GM12878 (cell line): ENCODE measurements around the gene HDGF. TPM values are rescaled to one million over a fixed set of nuclear protein-coding genes. Genes with fewer than 3 reads are reported as not detected.

ENCODE experiments used
- ATAC-seq: fragments of 200-7000 bp; cut with Tn5 transposase; 3 replicates; pipeline ENCODE4 v1.9.1; 2020; ENCODE audit warnings: mild to moderate bottlenecking, moderate library complexity
- BruUV-seq: library from RNA; stranded (reverse); fragments of 400-500 nt; replicated peaks from 2 replicates; lab custom pipeline; 2021; lab: Mats Ljungman, UMichigan
- CTCF ChIA-PET: fragments of 300-600 bp; sonication (Branson Sonifier 250); formaldehyde crosslinking; extraction: SDS; loops from one replicate; lab custom pipeline; 2021; ENCODE audit warnings: inconsistent platforms; lab: Yijun Ruan, JAX
- POLR2A ChIA-PET: fragments of 350-600 bp; formaldehyde crosslinking; extraction: SDS; loops from one replicate; lab custom pipeline; 2021; ENCODE audit warnings: inconsistent platforms; lab: Charles Lee
- RAD21 ChIA-PET: fragments of 300-600 bp; sonication (Branson Sonifier 250); formaldehyde crosslinking; loops from one replicate; lab custom pipeline; 2023; ENCODE audit warnings: antibody characterized with exemption; ENCODE audit not compliant: unreplicated experiment; lab: Charles Lee
- SMC1A ChIA-PET: fragments of 300-600 bp; sonication (Branson Sonifier 250); formaldehyde crosslinking; loops from one replicate; lab custom pipeline; 2023; ENCODE audit not compliant: unreplicated experiment, uncharacterized antibody; lab: Charles Lee
- DNase-seq: peaks from one replicate; pipeline ENCODE4 v3.0.0-alpha.2; 2011; ENCODE audit warnings: low read depth, low spot score
- FAIRE-seq: peaks from 3 replicates; lab custom pipeline; 2011; peaks lifted over from hg19 to GRCh38; lab: Jason Lieb, UNC
- H2AFZ ChIP-seq: 2 replicates; pipeline ENCODE4 v1.6.0; 2011; ENCODE audit warnings: low read depth, low read length, control low read depth; ENCODE audit not compliant: control insufficient read depth
- H3K27ac ChIP-seq: 2 replicates; pipeline ENCODE4 v1.5.1; 2011; ENCODE audit warnings: control low read depth; ENCODE audit not compliant: control insufficient read depth, insufficient read depth
- H3K27me3 ChIP-seq, 2 experiments: replicated peaks in 1 of 2; 2 replicates each; pipeline versions ENCODE4 v1.6.0 to v1.6.1; 2011; ENCODE audit warnings: low read length in 1 of 2; ENCODE audit not compliant: control insufficient read depth in 2 of 2, insufficient read depth in 2 of 2
- H3K36me3 ChIP-seq, 2 experiments: 2 replicates each; pipeline ENCODE4 v1.5.1; 2011; ENCODE audit warnings: low read length in 1 of 2; ENCODE audit not compliant: control insufficient read depth in 2 of 2, insufficient read depth in 2 of 2
- H3K4me1 ChIP-seq: 2 replicates; pipeline ENCODE4 v1.6.1; 2011; ENCODE audit warnings: mild to moderate bottlenecking, low read length, moderate library complexity, mixed read lengths; ENCODE audit not compliant: control insufficient read depth, insufficient read depth
- H3K4me2 ChIP-seq: 2 replicates; pipeline ENCODE4 v1.6.0; 2011; ENCODE audit warnings: control low read depth; ENCODE audit not compliant: control insufficient read depth, insufficient read depth
- H3K4me3 ChIP-seq: fragments of 200-600 bp; sonication (generic); 2 replicates; pipeline ENCODE4 v1.5.1; 2016
- H3K79me2 ChIP-seq: 2 replicates; pipeline ENCODE4 v1.6.0; 2011; ENCODE audit warnings: low read length; ENCODE audit not compliant: control insufficient read depth, insufficient read depth
- H3K9ac ChIP-seq: 2 replicates; pipeline ENCODE4 v1.8.0; 2011; ENCODE audit warnings: low read length, control low read depth, mixed read lengths; ENCODE audit not compliant: control insufficient read depth, insufficient read depth
- H3K9me3 ChIP-seq: replicated peaks from 3 replicates; pipeline ENCODE4 v1.5.1; 2011; ENCODE audit warnings: mild to moderate bottlenecking, low read length; ENCODE audit not compliant: control insufficient read depth, insufficient read depth
- H4K20me1 ChIP-seq: 2 replicates; pipeline ENCODE4 v1.6.0; 2011; ENCODE audit not compliant: control insufficient read depth, insufficient read depth
- DPF2 ChIP-seq: fragments of 450-650 bp; IDR thresholded peaks from 2 replicates; pipeline ENCODE4 v1.6.1; 2017; ENCODE audit warnings: mild to moderate bottlenecking
- FOS ChIP-seq: IDR thresholded peaks from 3 replicates; pipeline ENCODE4 v1.6.1; 2011; ENCODE audit warnings: borderline replicate concordance; ENCODE audit not compliant: insufficient read length; ENCODE audit errors: extremely low read depth
- PKNOX1 ChIP-seq: fragments of 450-650 bp; IDR thresholded peaks from 2 replicates; pipeline ENCODE4 v1.6.1; 2016; ENCODE audit warnings: mild to moderate bottlenecking
- PRDM15 ChIP-seq: fragments of 450-650 bp; formaldehyde crosslinking; IDR thresholded peaks from 2 replicates; pipeline ENCODE4 v1.4.0; 2020; ENCODE audit warnings: mild to moderate bottlenecking, moderate library complexity
- TARDBP ChIP-seq: IDR thresholded peaks from 2 replicates; pipeline ENCODE4 v1.6.1; 2016; ENCODE audit warnings: borderline replicate concordance
- ZBTB33 ChIP-seq: fragments of 450-650 bp; IDR thresholded peaks from 2 replicates; pipeline ENCODE4 v1.6.1; 2017; ENCODE audit warnings: mild to moderate bottlenecking
- ZNF592 ChIP-seq: fragments of 450-650 bp; IDR thresholded peaks from 2 replicates; pipeline ENCODE4 v1.6.1; 2017; ENCODE audit warnings: mild to moderate bottlenecking, moderate library complexity
- WGBS: methylation state at CpG from one replicate; pipeline ENCODE4 v1.1.6; 2016; ENCODE audit warnings: low lambda C conversion rate; ENCODE audit not compliant: insufficient replicate concordance, insufficient coverage; ENCODE audit errors: missing lambda C conversion rate; 5-methylcytosine and 5-hydroxymethylcytosine counted together
- in situ Hi-C: fragments of 300-500 bp; cut with MboI; formaldehyde crosslinking; loops from 9 replicates; pipeline ENCODE4 v1.14.3; 2018; ENCODE audit warnings: mixed read lengths
- intact Hi-C: fragments of 100-400 bp; cut with micrococcal nuclease; formaldehyde crosslinking; loops from one replicate; pipeline ENCODE4 v1.14.2; 2022; ENCODE audit not compliant: unreplicated experiment
- polyA plus RNA-seq, 11 experiments: library from polyadenylated mRNA; depleted of rRNA in 4 of 11; unstranded in 6 of 11; stranded (reverse) in 5 of 11; fragments of >200 nt; fragmentation: Nextera tagmentation in 4 of 11; fragmentation: Illumina TruSeq in 1 of 11; extraction: Ambion mirVana in 4 of 11; extraction: Trizol in 1 of 11; gene quantifications; 1 replicate in 1 of 11; 2 replicates in 10 of 11; pipeline versions ENCODE4 v1.2.1 to v1.2.3, GENCODE V29; 2011 to 2016; ENCODE audit warnings: inconsistent platforms in 2 of 11, missing spikeins in 2 of 11, low read depth in 1 of 11
- total RNA-seq, 4 experiments: library from RNA; depleted of rRNA in 3 of 4; stranded (reverse); fragments of >200 nt in 3 of 4; fragmentation: Illumina TruSeq in 1 of 4; extraction: Trizol in 1 of 4; gene quantifications; 2 replicates each; pipeline versions ENCODE4 v1.2.1 to v1.2.3, GENCODE V29; 2013 to 2021

Gene HDGF
- total and polyA plus RNA-seq, 10 of the 15 experiments (the other 5 are each of a cell fraction or from before 2014, with no cell fraction given): 28.3 to 372 (median 209) TPM

GRCh38 chr1:156754219-156754618, 2.7 kb upstream of the HDGF start (continued):
- TF ChIP-seq PRDM15 (CRISPR knock-in tag): no peak
- no peak for TF ChIP-seq ZBTB33
- TF ChIP-seq DPF2: no peak
- TF ChIP-seq FOS: no peak

GRCh38 chr1:156752843-156753482, 1.5 kb upstream of the HDGF start:
- peak overlapping the region; percentile 91 for H3K9ac ChIP-seq
- FAIRE-seq: no peak
- ChIA-PET RAD21 (interaction anchor here (0.9 to 4.2 kb wide), 6 partner anchors 11 to 244 kb away, joined by 3 to 34 read pairs (median 13); partner anchors contain the start of genes ISG20L2, METTL25B, MRPL24 and PRCC), POLR2A (interaction anchor here (0.5 to 4.4 kb wide), 10 partner anchors 11 to 289 kb away, joined by 3 to 45 read pairs (median 6); partner anchors contain the start of genes ISG20L2, METTL25B, MRPL24 and PRCC), SMC1A (interaction anchor here (1.0 to 4.5 kb wide), 4 partner anchors 8 to 26 kb away, joined by 3 to 43 read pairs (median 14); partner anchors contain the start of genes ISG20L2, METTL25B and PRCC), CTCF (interaction anchor here (0.8 to 4.5 kb wide), 6 partner anchors 14 to 108 kb away, joined by 3 to 56 read pairs (median 10); partner anchors contain the start of genes METTL25B, NTRK1 and PRCC)
- intact Hi-C loops: loop anchor here (2.0 kb wide), 1 partner anchor 26 kb away; no protein-coding TSS in a partner anchor
- peak overlapping the region; percentile 88 for H3K27ac ChIP-seq
- peak overlapping the region; percentile 99 for H3K4me2 ChIP-seq
- H3K27me3 ChIP-seq: no peaks in the 10 kb centered on the region
- DNase-seq: no peak
- no peaks in the 10 kb centered on the region for H3K9me3 ChIP-seq
- no peaks in the 10 kb centered on the region for H3K36me3 ChIP-seq
- 0% methylated on average over 1 of the region's 1 CpG for WGBS
- no peak for ATAC-seq
- H3K4me1 ChIP-seq: peaks cover 18% of the 10 kb centered on the region
- no peaks in the 10 kb centered on the region for H4K20me1 ChIP-seq
- H2AFZ ChIP-seq: no peak overlapping the region
- peak overlapping the region; percentile 81 for H3K4me3 ChIP-seq
- BruUV-seq: no TSS peak
- in situ Hi-C loops: no loop called here
- H3K79me2 ChIP-seq: peaks cover 51% of the 10 kb centered on the region
- no peak for TF ChIP-seq PKNOX1
- TF ChIP-seq TARDBP: no peak
- no peak for TF ChIP-seq ZNF592
